WTC11 (cell line): Measurements from ENCODE around the gene MAMLD1. TPM values are rescaled to one million over a fixed set of nuclear protein-coding genes. Genes with fewer than 3 reads are reported as not detected.

Source experiments
- ATAC-seq: fragments of 200-7000 bp; cut with Tn5 transposase; 2 replicates; pipeline ENCODE4 v1.10.0; 2021; ENCODE audit warnings: mild to moderate bottlenecking, moderate library complexity
- CTCF ChIA-PET: fragments of 300-600 bp; sonication (Branson Sonifier 250); formaldehyde crosslinking; loops from one replicate; lab custom pipeline; 2021; ENCODE audit warnings: antibody characterized with exemption; lab: Charles Lee
- POLR2A ChIA-PET: fragments of 350-600 bp; sonication (Branson Sonifier 250); formaldehyde crosslinking; loops from one replicate; lab custom pipeline; 2021; ENCODE audit warnings: antibody characterized with exemption; lab: Charles Lee
- DNase-seq: peaks from one replicate; pipeline ENCODE4 v3.0.0; 2021; ENCODE audit warnings: low spot score
- H3K27ac Mint-ChIP-seq: 2 replicates; pipeline ENCODE4 v1.8.0; 2021; ENCODE audit warnings: mixed read lengths
- H3K27me3 Mint-ChIP-seq: 2 replicates; pipeline ENCODE4 v1.8.0; 2021; ENCODE audit warnings: low read depth, mild to moderate bottlenecking, moderate library complexity, mixed read lengths
- H3K36me3 Mint-ChIP-seq: 2 replicates; pipeline ENCODE4 v1.8.0; 2021; ENCODE audit warnings: mixed read lengths
- H3K4me1 Mint-ChIP-seq: 2 replicates; pipeline ENCODE4 v1.8.0; 2022; ENCODE audit warnings: mixed read lengths
- H3K4me3 Mint-ChIP-seq: 2 replicates; pipeline ENCODE4 v1.8.0; 2021; ENCODE audit warnings: mild to moderate bottlenecking, moderate library complexity, mixed read lengths
- H3K9me3 Mint-ChIP-seq: 2 replicates; pipeline ENCODE4 v1.8.0; 2021; ENCODE audit warnings: mixed read lengths
- ATF6 ChIP-seq: sonication (generic); formaldehyde crosslinking; IDR thresholded peaks from 2 replicates; pipeline ENCODE4 v1.8.1; 2023; ENCODE audit warnings: mild to moderate bottlenecking, missing genetic modification reagents
- FOXJ3 ChIP-seq: sonication (generic); formaldehyde crosslinking; IDR thresholded peaks from 2 replicates; pipeline ENCODE4 v1.9.0; 2021; ENCODE audit warnings: missing genetic modification reagents, mild to moderate bottlenecking, borderline replicate concordance
- FOXP1 ChIP-seq: sonication (generic); formaldehyde crosslinking; IDR thresholded peaks from 2 replicates; pipeline ENCODE4 v1.8.0; 2022; ENCODE audit warnings: missing genetic modification reagents, mild to moderate bottlenecking, moderate library complexity, borderline replicate concordance
- GTF2I ChIP-seq: fragments of 250-450 bp; sonication (Bioruptor Pico); conservative IDR thresholded peaks from 2 replicates; pipeline ENCODE4 v1.4.0; 2021; ENCODE audit warnings: mild to moderate bottlenecking
- JUN ChIP-seq: sonication (generic); formaldehyde crosslinking; IDR thresholded peaks from 2 replicates; pipeline ENCODE4 v1.8.0; 2023; ENCODE audit warnings: mild to moderate bottlenecking, missing genetic modification reagents
- MXD4 ChIP-seq: fragments of 250-450 bp; sonication (Bioruptor Pico); IDR thresholded peaks from 2 replicates; pipeline ENCODE4 v1.8.0; 2021; ENCODE audit warnings: mild to moderate bottlenecking, moderate library complexity, borderline replicate concordance
- NFE2L1 ChIP-seq: sonication (generic); formaldehyde crosslinking; IDR thresholded peaks from 2 replicates; pipeline ENCODE4 v1.8.1; 2023; ENCODE audit warnings: missing genetic modification reagents
- NR1H2 ChIP-seq: sonication (generic); formaldehyde crosslinking; IDR thresholded peaks from 2 replicates; pipeline ENCODE4 v1.9.0; 2021; ENCODE audit warnings: mild to moderate bottlenecking, moderate library complexity, missing genetic modification reagents
- NR2C2 ChIP-seq: sonication (generic); formaldehyde crosslinking; IDR thresholded peaks from 2 replicates; pipeline ENCODE4 v1.8.0; 2022; ENCODE audit warnings: mild to moderate bottlenecking, missing genetic modification reagents
- PREB ChIP-seq: sonication (generic); formaldehyde crosslinking; IDR thresholded peaks from 2 replicates; pipeline ENCODE4 v1.8.1; 2022; ENCODE audit warnings: mild to moderate bottlenecking, missing genetic modification reagents, moderate library complexity, borderline replicate concordance
- SP1 ChIP-seq: sonication (generic); formaldehyde crosslinking; conservative IDR thresholded peaks from 2 replicates; pipeline ENCODE4 v1.8.1; 2022; ENCODE audit warnings: missing genetic modification reagents
- TEAD1 ChIP-seq: sonication (generic); formaldehyde crosslinking; IDR thresholded peaks from 2 replicates; pipeline ENCODE4 v1.8.0; 2022; ENCODE audit warnings: mild to moderate bottlenecking, missing genetic modification reagents
- TP53 ChIP-seq: sonication (generic); formaldehyde crosslinking; IDR thresholded peaks from 2 replicates; pipeline ENCODE4 v1.8.1; 2023; ENCODE audit warnings: mild to moderate bottlenecking, missing genetic modification reagents
- USF1 ChIP-seq: sonication (generic); formaldehyde crosslinking; IDR thresholded peaks from 2 replicates; pipeline ENCODE4 v1.8.0; 2022; ENCODE audit warnings: mild to moderate bottlenecking, missing genetic modification reagents
- ZNF396 ChIP-seq: fragments of 250-450 bp; sonication (Bioruptor Pico); IDR thresholded peaks from 2 replicates; pipeline ENCODE4 v1.8.0; 2021; ENCODE audit warnings: mild to moderate bottlenecking, moderate library complexity, borderline replicate concordance
- ZNF532 ChIP-seq: fragments of 250-450 bp; sonication (Bioruptor Pico); IDR thresholded peaks from 2 replicates; pipeline ENCODE4 v1.9.0; 2021; ENCODE audit warnings: mild to moderate bottlenecking, borderline replicate concordance
- ZNF671 ChIP-seq: fragments of 250-450 bp; sonication (Bioruptor Pico); IDR thresholded peaks from 2 replicates; pipeline ENCODE4 v1.8.0; 2021; ENCODE audit warnings: mild to moderate bottlenecking
- total RNA-seq: library from RNA; stranded (reverse); gene quantifications from 3 replicates; pipeline ENCODE4 v1.2.3, GENCODE V29; 2021
- TF ChIP-seq, protein P1 (sequence below): fragments of 250-450 bp; sonication (Bioruptor Pico); IDR thresholded peaks from 2 replicates; pipeline ENCODE4 v2.1.2; 2022; ENCODE audit warnings: mild to moderate bottlenecking, moderate library complexity

The MAMLD1 gene
- total RNA-seq, 1 experiment from 2014 or later = 0.35 TPM

- POLR2A ChIA-PET = no interaction called here
- H3K27ac Mint-ChIP-seq = no peak overlapping the region
- H3K27me3 Mint-ChIP-seq = no peaks in the 10 kb centered on the region
- peaks cover 3% of the 10 kb centered on the region; the same call in 1 of the 2 replicates for H3K36me3 Mint-ChIP-seq
- no peak overlapping the region for H3K4me3 Mint-ChIP-seq
- CTCF ChIA-PET = no interaction called here
- H3K4me1 Mint-ChIP-seq = peaks cover 17% of the 10 kb centered on the region
- no peak for DNase-seq
- peaks cover 12% of the 10 kb centered on the region for H3K9me3 Mint-ChIP-seq
- no peak for TF ChIP-seq SP1 (CRISPR knock-in tag)
- no peak for TF ChIP-seq FOXJ3 (CRISPR knock-in tag)
- TF ChIP-seq NR1H2 (CRISPR knock-in tag) = no peak
- no peak for TF ChIP-seq ZNF396
- TF ChIP-seq USF1 = no peak
- no peak for TF ChIP-seq TP53
- TF ChIP-seq NFE2L1 (CRISPR knock-in tag) = no peak
- TF ChIP-seq FOXP1 (CRISPR knock-in tag) = no peak
- no peak for TF ChIP-seq GTF2I (CRISPR knock-in tag)
- no peak for TF ChIP-seq JUN
- TF ChIP-seq ZNF532 = no peak
- TF ChIP-seq ZNF671 = no peak
- no peak for TF ChIP-seq TEAD1 (CRISPR knock-in tag)
- TF ChIP-seq NR2C2 = no peak
- TF ChIP-seq, protein P1, sequence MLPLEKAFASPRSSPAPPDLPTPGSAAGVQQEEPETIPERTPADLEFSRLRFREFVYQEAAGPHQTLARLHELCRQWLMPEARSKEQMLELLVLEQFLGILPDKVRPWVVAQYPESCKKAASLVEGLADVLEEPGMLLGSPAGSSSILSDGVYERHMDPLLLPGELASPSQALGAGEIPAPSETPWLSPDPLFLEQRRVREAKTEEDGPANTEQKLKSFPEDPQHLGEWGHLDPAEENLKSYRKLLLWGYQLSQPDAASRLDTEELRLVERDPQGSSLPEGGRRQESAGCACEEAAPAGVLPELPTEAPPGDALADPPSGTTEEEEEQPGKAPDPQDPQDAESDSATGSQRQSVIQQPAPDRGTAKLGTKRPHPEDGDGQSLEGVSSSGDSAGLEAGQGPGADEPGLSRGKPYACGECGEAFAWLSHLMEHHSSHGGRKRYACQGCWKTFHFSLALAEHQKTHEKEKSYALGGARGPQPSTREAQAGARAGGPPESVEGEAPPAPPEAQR (CRISPR knock-in tag) = no peak
- TF ChIP-seq ATF6 (CRISPR knock-in tag) = no peak
- TF ChIP-seq PREB = no peak
- no peak for TF ChIP-seq MXD4
- TF ChIP-seq, all 79 proteins: peak for 0
- ATAC-seq = no peak
Measured at GRCh38 chrX:150324919-150325318, 38.2 kb upstream of the MAMLD1 start.
